K562 (cell line): ENCODE results near the gene BLOC1S3. TPM values are rescaled to one million over a fixed set of nuclear protein-coding genes. Genes with fewer than 3 reads are reported as not detected.

ENCODE experiments used
- BHLHE40 ChIP-seq: IDR thresholded peaks from 2 replicates; pipeline ENCODE4 v1.6.1; 2011; ENCODE audit warnings: low read length, improper control_type of control experiment
- CBX2 ChIP-seq: fragments of 200-600 bp; sonication (generic); IDR thresholded peaks from one replicate; pipeline ENCODE4 v1.6.1; 2012; ENCODE audit warnings: mild to moderate bottlenecking, low read length, inconsistent platforms; ENCODE audit not compliant: insufficient read depth, poor library complexity, severe bottlenecking
- CC2D1A ChIP-seq: fragments of 450-650 bp; IDR thresholded peaks from 2 replicates; pipeline ENCODE4 v1.6.1; 2017; ENCODE audit warnings: mild to moderate bottlenecking
- CREBBP ChIP-seq: IDR thresholded peaks from one replicate; pipeline ENCODE4 v1.6.1; 2012; ENCODE audit warnings: low read depth, mild to moderate bottlenecking, control low read depth, inconsistent platforms, low read length
- CXXC5 ChIP-seq: fragments of 250-450 bp; sonication (Bioruptor Pico); IDR thresholded peaks from 2 replicates; pipeline ENCODE4 v1.8.0; 2022; ENCODE audit warnings: inconsistent platforms, mild to moderate bottlenecking, moderate library complexity
- DIDO1 ChIP-seq: fragments of 450-650 bp; IDR thresholded peaks from 2 replicates; pipeline ENCODE4 v1.6.1; 2016; ENCODE audit warnings: low read depth, missing biosample characterization, missing genetic modification characterization
- E2F3 ChIP-seq: fragments of 250-450 bp; sonication (Bioruptor Pico); IDR thresholded peaks from 2 replicates; pipeline ENCODE4 v1.4.0; 2020; ENCODE audit warnings: mild to moderate bottlenecking
- FOXP4 ChIP-seq: sonication (generic); formaldehyde crosslinking; IDR thresholded peaks from 2 replicates; pipeline ENCODE4 v1.8.0; 2022; ENCODE audit warnings: mild to moderate bottlenecking, missing genetic modification reagents, borderline replicate concordance
- HSF4 ChIP-seq: fragments of 250-450 bp; sonication (Bioruptor Pico); IDR thresholded peaks from 2 replicates; pipeline ENCODE4 v2.1.2; 2022; ENCODE audit warnings: mild to moderate bottlenecking, moderate library complexity, borderline replicate concordance
- KDM5B ChIP-seq: fragments of 200-600 bp; sonication (generic); IDR thresholded peaks from 2 replicates; pipeline ENCODE4 v1.6.1; 2012; ENCODE audit warnings: low read depth, mild to moderate bottlenecking, moderate library complexity, low read length, control low read depth, inconsistent platforms; ENCODE audit not compliant: insufficient replicate concordance
- PKNOX1 ChIP-seq: fragments of 450-650 bp; IDR thresholded peaks from 2 replicates; pipeline ENCODE4 v1.6.1; 2016
- POLR2G ChIP-seq: fragments of 200-400 bp; formaldehyde crosslinking; IDR thresholded peaks from 2 replicates; pipeline ENCODE4 v1.6.1; 2017; ENCODE audit warnings: low read depth, mild to moderate bottlenecking, antibody characterized with exemption, low read length, moderate library complexity
- PYGO2 ChIP-seq: fragments of 450-650 bp; IDR thresholded peaks from 2 replicates; pipeline ENCODE4 v1.6.1; 2016; ENCODE audit warnings: mild to moderate bottlenecking, missing genetic modification characterization, moderate library complexity, missing compliant biosample characterization
- RBFOX2 ChIP-seq: fragments of 200-400 bp; formaldehyde crosslinking; IDR thresholded peaks from 2 replicates; pipeline ENCODE4 v1.6.1; 2017; ENCODE audit warnings: low read depth, mild to moderate bottlenecking, low read length, moderate library complexity
- TRIM24 ChIP-seq, 2 experiments: fragments of 450-650 bp; IDR thresholded peaks; 2 replicates each; pipeline ENCODE4 v1.6.1; 2016
- ZNF24 ChIP-seq: fragments of 450-650 bp; IDR thresholded peaks from 2 replicates; pipeline ENCODE4 v1.6.1; 2016
- ZNF274 ChIP-seq: IDR thresholded peaks from 2 replicates; pipeline ENCODE4 v1.6.1; 2011; ENCODE audit warnings: low read depth, mild to moderate bottlenecking, low read length, moderate library complexity, borderline replicate concordance
- ZNF592 ChIP-seq: fragments of 450-650 bp; IDR thresholded peaks from 2 replicates; pipeline ENCODE4 v1.6.1; 2017; ENCODE audit warnings: antibody characterized with exemption, mild to moderate bottlenecking
- polyA plus RNA-seq, 8 experiments: library from polyadenylated mRNA; depleted of rRNA in 4 of 8; stranded (reverse) in 5 of 8; unstranded in 3 of 8; fragments of >200 nt; fragmentation: Nextera tagmentation in 2 of 8; fragmentation: Illumina TruSeq in 1 of 8; extraction: Ambion mirVana in 2 of 8; extraction: Trizol in 1 of 8; gene quantifications; 2 replicates each; pipeline versions ENCODE4 v1.2.1 to v1.2.3, GENCODE V29; 2011 to 2014; ENCODE audit warnings: inconsistent platforms in 1 of 8, missing spikeins in 1 of 8
- total RNA-seq, 7 experiments: library from RNA; depleted of rRNA in 6 of 7; stranded (reverse); fragments of >200 nt in 6 of 7; fragmentation: Illumina TruSeq in 2 of 7; extraction: Trizol in 2 of 7; gene quantifications; 2 replicates each; pipeline versions ENCODE4 v1.2.1 to v1.2.3, GENCODE V29; 2011 to 2021; ENCODE audit warnings: low replicate concordance in 1 of 7

BLOC1S3 gene
- total and polyA plus RNA-seq, 9 of the 15 experiments (the other 6 are each of a cell fraction or from before 2014, with no cell fraction given), result 3.9 to 20.2 (median 10.4) TPM

GRCh38 chr19:45178262-45179071, at the start of gene BLOC1S3 (continued):
- TF ChIP-seq E2F3 (CRISPR knock-in tag) (no peak), POLR2G (peak; percentile 70), CREBBP (no peak), KDM5B (peak; percentile 36), HSF4 (CRISPR knock-in tag) (no peak), RBFOX2 (peak; percentile 66), ZNF592 (no peak), BHLHE40 (peak; percentile 92), ZNF24 (no peak), PKNOX1 (peak; percentile 98), PYGO2 (tag) (no peak), TRIM24 (IDR thresholded peaks at IDR 0.05) (no peak), CXXC5 (CRISPR knock-in tag) (peak; percentile 91), DIDO1 (tag) (peak; percentile 59), ZNF274 (no peak), FOXP4 (no peak; the same call in 1 of the 2 replicates), CC2D1A (peak; percentile 89), CBX2 (no peak)
